ENCODE results near the gene MRPS25.

DNA sequence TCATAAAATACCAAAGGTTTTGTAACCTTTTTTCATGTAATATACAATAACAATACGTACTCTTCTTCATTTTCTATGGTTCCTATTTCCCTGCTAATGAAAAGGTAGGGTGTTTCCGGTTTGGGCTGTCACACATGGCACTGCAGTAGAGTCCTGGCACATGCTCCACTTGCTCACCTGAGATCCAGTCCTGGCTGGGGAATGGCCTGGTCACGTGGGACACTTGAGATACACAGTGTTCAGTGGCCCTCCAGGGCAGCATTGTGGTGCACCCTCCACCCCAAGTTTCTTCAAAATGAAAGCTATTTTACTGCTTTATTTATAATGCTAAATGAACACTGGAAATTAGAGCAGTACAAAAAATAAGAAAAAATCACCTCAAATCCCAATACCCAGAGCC lies 23.2 kb downstream of the MRPS25 start:
- TF ChIP-seq CTCF (IDR thresholded peaks at IDR 0.05; ENCODE audit: low read depth, low read length) (no peak), EZH2phosphoT487 (IDR thresholded peaks at IDR 0.05; ENCODE audit: low read depth) (no peak)

Data from OCI-LY3 (cell line).